H9 (cell line): ENCODE measurements around the gene APLF. TPM values are rescaled to one million over a fixed set of nuclear protein-coding genes. Genes with fewer than 3 reads are reported as not detected.

Experiments
- DNase-seq: peaks from one replicate; pipeline ENCODE4 v3.0.0-alpha.2; 2017
- H2AFZ ChIP-seq: one replicate; pipeline ENCODE4 v1.6.1; 2013; ENCODE audit warnings: mild to moderate bottlenecking, low read length, control low read depth, moderate library complexity
- H2AK5ac ChIP-seq: 2 replicates; pipeline ENCODE4 v1.6.1; 2013; ENCODE audit warnings: low read length, control low read depth, mixed read lengths; ENCODE audit not compliant: insufficient read length
- H2BK120ac ChIP-seq: one replicate; pipeline ENCODE4 v1.6.1; 2013; ENCODE audit warnings: low read depth, mild to moderate bottlenecking, low read length, control low read depth, inconsistent platforms; ENCODE audit not compliant: poor library complexity, severe bottlenecking
- H2BK12ac ChIP-seq: 2 replicates; pipeline ENCODE4 v1.6.1; 2013; ENCODE audit warnings: low read length, control low read depth, mixed read lengths, low read depth; ENCODE audit not compliant: insufficient read length
- H2BK15ac ChIP-seq: 2 replicates; pipeline ENCODE4 v1.6.1; 2013; ENCODE audit warnings: low read depth, low read length, control low read depth
- H2BK20ac ChIP-seq: one replicate; pipeline ENCODE4 v1.6.1; 2013; ENCODE audit warnings: low read depth, mild to moderate bottlenecking, low read length, control low read depth, inconsistent platforms; ENCODE audit not compliant: poor library complexity, severe bottlenecking
- H2BK5ac ChIP-seq: 2 replicates; pipeline ENCODE4 v1.6.1; 2013; ENCODE audit warnings: low read length, control low read depth, mixed read lengths; ENCODE audit not compliant: insufficient read length
- H3K14ac ChIP-seq: 2 replicates; pipeline ENCODE4 v1.6.1; 2013; ENCODE audit warnings: low read length, control low read depth; ENCODE audit not compliant: insufficient read depth
- H3K18ac ChIP-seq: 2 replicates; pipeline ENCODE4 v1.6.1; 2013; ENCODE audit warnings: low read depth, mild to moderate bottlenecking, mixed read lengths, low read length, control low read depth; ENCODE audit not compliant: insufficient read length
- H3K23ac ChIP-seq: 2 replicates; pipeline ENCODE4 v1.6.1; 2013; ENCODE audit warnings: low read length, control low read depth, mixed read lengths, low read depth; ENCODE audit not compliant: insufficient read length
- H3K23me2 ChIP-seq: 2 replicates; pipeline ENCODE4 v1.6.1; 2013; ENCODE audit warnings: low read depth, mild to moderate bottlenecking, mixed read lengths, low read length, control low read depth; ENCODE audit not compliant: insufficient read length, poor library complexity, severe bottlenecking
- H3K27ac ChIP-seq: 2 replicates; pipeline ENCODE4 v1.5.1; 2013; ENCODE audit warnings: low read length, control low read depth, mixed read lengths, low read depth; ENCODE audit not compliant: insufficient read length
- H3K27me3 ChIP-seq: 2 replicates; pipeline ENCODE4 v1.6.1; 2013; ENCODE audit warnings: low read length, control low read depth, inconsistent platforms; ENCODE audit not compliant: insufficient read depth
- H3K4ac ChIP-seq: 2 replicates; pipeline ENCODE4 v1.6.1; 2013; ENCODE audit warnings: low read depth, mild to moderate bottlenecking, control low read depth, inconsistent platforms, low read length, moderate library complexity
- H3K4me1 ChIP-seq: 2 replicates; pipeline ENCODE4 v1.6.1; 2013; ENCODE audit warnings: low read length, control low read depth, inconsistent platforms; ENCODE audit not compliant: insufficient read depth
- H3K4me2 ChIP-seq: 2 replicates; pipeline ENCODE4 v1.6.1; 2013; ENCODE audit warnings: low read length, control low read depth, mixed read lengths; ENCODE audit not compliant: insufficient read length, insufficient read depth
- H3K56ac ChIP-seq: 2 replicates; pipeline ENCODE4 v1.6.1; 2013; ENCODE audit warnings: low read depth, mild to moderate bottlenecking, mixed read lengths, low read length, control low read depth; ENCODE audit not compliant: insufficient read length
- H3K79me1 ChIP-seq: 2 replicates; pipeline ENCODE4 v1.6.1; 2013; ENCODE audit warnings: low read depth, mild to moderate bottlenecking, moderate library complexity, low read length, control low read depth, inconsistent platforms; ENCODE audit not compliant: insufficient read depth, poor library complexity, severe bottlenecking
- H3K79me2 ChIP-seq: 2 replicates; pipeline ENCODE4 v1.6.1; 2013; ENCODE audit warnings: low read length, control low read depth, inconsistent platforms; ENCODE audit not compliant: insufficient read depth
- H3K9ac ChIP-seq: 2 replicates; pipeline ENCODE4 v1.6.1; 2013; ENCODE audit warnings: low read length, control low read depth, mixed read lengths; ENCODE audit not compliant: insufficient read length; ENCODE audit errors: extremely low read depth
- H3K9me3 ChIP-seq: one replicate; pipeline ENCODE4 v1.6.1; 2013; ENCODE audit warnings: low read depth, low read length, inconsistent platforms; ENCODE audit not compliant: control insufficient read depth
- H3T11ph ChIP-seq: one replicate; pipeline ENCODE4 v1.6.1; 2013; ENCODE audit warnings: mild to moderate bottlenecking, low read length, control low read depth, inconsistent platforms
- H4K20me1 ChIP-seq: one replicate; pipeline ENCODE4 v1.6.1; 2013; ENCODE audit not compliant: control insufficient read depth, insufficient read length, insufficient read depth
- H4K5ac ChIP-seq: 2 replicates; pipeline ENCODE4 v1.6.1; 2013; ENCODE audit warnings: low read depth, mild to moderate bottlenecking, mixed read lengths, low read length, control low read depth; ENCODE audit not compliant: insufficient read length
- H4K8ac ChIP-seq: replicated peaks from 2 replicates; pipeline ENCODE4 v1.6.1; 2013; ENCODE audit warnings: low read length, control low read depth, mixed read lengths, low read depth; ENCODE audit not compliant: insufficient read length
- H4K91ac ChIP-seq: 2 replicates; pipeline ENCODE4 v1.6.1; 2013; ENCODE audit warnings: low read depth, mild to moderate bottlenecking, moderate library complexity, mixed read lengths, low read length, control low read depth; ENCODE audit not compliant: insufficient read length
- H3K27ac Mint-ChIP-seq, 3 experiments: 2 replicates in 2 of 3; 3 replicates in 1 of 3; pipeline ENCODE4 v1.8.0; 2020 to 2021; ENCODE audit warnings: mixed read lengths in 3 of 3, mild to moderate bottlenecking in 1 of 3, moderate library complexity in 1 of 3
- H3K27me3 Mint-ChIP-seq: 2 replicates; pipeline ENCODE4 v1.8.0; 2021; ENCODE audit warnings: low read depth, mild to moderate bottlenecking, moderate library complexity, mixed read lengths
- H3K36me3 Mint-ChIP-seq, 3 experiments: 2 replicates in 2 of 3; 3 replicates in 1 of 3; pipeline ENCODE4 v1.8.0; 2020 to 2021; ENCODE audit warnings: low read depth in 3 of 3, mixed read lengths in 3 of 3; ENCODE audit not compliant: insufficient read depth in 1 of 3
- H3K4me1 Mint-ChIP-seq, 2 experiments: 2 replicates each; pipeline ENCODE4 v1.8.0; 2020; ENCODE audit warnings: mixed read lengths in 2 of 2
- H3K4me3 Mint-ChIP-seq, 2 experiments: 2 replicates in 1 of 2; 3 replicates in 1 of 2; pipeline ENCODE4 v1.8.0; 2020 to 2021; ENCODE audit warnings: mild to moderate bottlenecking in 2 of 2, mixed read lengths in 2 of 2, moderate library complexity in 1 of 2
- H3K9me3 Mint-ChIP-seq, 2 experiments: 2 replicates in 1 of 2; 3 replicates in 1 of 2; pipeline ENCODE4 v1.8.0; 2020; ENCODE audit warnings: mild to moderate bottlenecking in 2 of 2, mixed read lengths in 2 of 2, moderate library complexity in 1 of 2
- WGBS: extraction: QIAGEN DNeasy Blood & Tissue Kit; methylation state at CpG from one replicate; pipeline ENCODE4 v1.1.7; 2013; ENCODE audit warnings: missing lambda C conversion rate, low lambda C conversion rate, mixed read lengths; ENCODE audit not compliant: insufficient read length; ENCODE audit errors: extremely low coverage; 5-methylcytosine and 5-hydroxymethylcytosine counted together
- total RNA-seq: library from RNA; stranded (reverse); gene quantifications from 2 replicates; pipeline ENCODE4 v1.2.1, GENCODE V29; 2021
- TF ChIP-seq, protein P1 (sequence below): fragments of 200-600 bp; sonication (generic); conservative IDR thresholded peaks from 3 replicates; pipeline ENCODE4 v1.8.0; 2021; ENCODE audit warnings: antibody characterized with exemption, mild to moderate bottlenecking

The APLF gene
- total RNA-seq, 1 experiment from 2014 or later: 3.7 TPM

DNA sequence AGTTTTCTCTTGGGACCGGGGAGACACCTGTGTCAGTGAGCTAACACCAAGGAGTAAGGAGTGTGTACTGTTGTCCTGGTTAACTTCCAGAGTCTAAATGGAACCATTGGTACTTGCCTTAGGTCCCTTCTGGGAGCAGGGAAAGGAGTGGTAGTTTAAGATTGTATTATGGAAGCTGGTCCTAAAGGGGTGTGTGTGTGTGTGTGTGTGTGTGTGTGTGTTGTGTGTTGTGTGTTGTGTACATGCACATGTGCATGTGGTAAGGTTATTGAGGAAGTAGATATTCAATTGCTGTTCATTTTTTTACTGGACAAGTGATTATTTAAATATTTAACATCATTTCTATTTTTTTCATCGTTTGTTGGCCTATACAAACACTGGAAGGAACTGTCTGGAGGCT lies 1.4 kb downstream of the APLF start:
- Histone ChIP-seq H3K9ac (no peak overlapping the region), H3K4me2 (no peak overlapping the region)
- H3K4me1 Mint-ChIP-seq: peaks cover 9 to 21% of the 10 kb centered on the region in 2 experiments

More for the DNA sequence above, 1.4 kb downstream of the APLF start:
- H2AFZ ChIP-seq: no peak overlapping the region
- no peak overlapping the region; a peak in 1 of 7 replicates for H3K27ac Mint-ChIP-seq
- H3K4me3 Mint-ChIP-seq: peak overlapping the region; percentile 54 to 95; a peak in 3 of 5 replicates
- no peaks in the 10 kb centered on the region for H3K27me3 ChIP-seq
- H3K79me1 ChIP-seq: no peaks in the 10 kb centered on the region
- H3K9me3 ChIP-seq: no peaks in the 10 kb centered on the region
- H2BK20ac ChIP-seq: no peak overlapping the region
- H3K79me2 ChIP-seq: no peaks in the 10 kb centered on the region
- no peak overlapping the region for H3K14ac ChIP-seq
- no peak overlapping the region for H3K23ac ChIP-seq
- H3K18ac ChIP-seq: no peak overlapping the region
- no peak overlapping the region for H4K5ac ChIP-seq
- no peaks in the 10 kb centered on the region for H3K27me3 Mint-ChIP-seq
- no peak overlapping the region for H4K8ac ChIP-seq
- no peak overlapping the region for H2BK120ac ChIP-seq
- DNase-seq: no peak
- WGBS: no CpG with 5 or more reads among the region's 2 CpGs
- no peaks in the 10 kb centered on the region for H4K20me1 ChIP-seq
- no peaks in the 10 kb centered on the region for H3K36me3 Mint-ChIP-seq
- TF ChIP-seq, protein P1, sequence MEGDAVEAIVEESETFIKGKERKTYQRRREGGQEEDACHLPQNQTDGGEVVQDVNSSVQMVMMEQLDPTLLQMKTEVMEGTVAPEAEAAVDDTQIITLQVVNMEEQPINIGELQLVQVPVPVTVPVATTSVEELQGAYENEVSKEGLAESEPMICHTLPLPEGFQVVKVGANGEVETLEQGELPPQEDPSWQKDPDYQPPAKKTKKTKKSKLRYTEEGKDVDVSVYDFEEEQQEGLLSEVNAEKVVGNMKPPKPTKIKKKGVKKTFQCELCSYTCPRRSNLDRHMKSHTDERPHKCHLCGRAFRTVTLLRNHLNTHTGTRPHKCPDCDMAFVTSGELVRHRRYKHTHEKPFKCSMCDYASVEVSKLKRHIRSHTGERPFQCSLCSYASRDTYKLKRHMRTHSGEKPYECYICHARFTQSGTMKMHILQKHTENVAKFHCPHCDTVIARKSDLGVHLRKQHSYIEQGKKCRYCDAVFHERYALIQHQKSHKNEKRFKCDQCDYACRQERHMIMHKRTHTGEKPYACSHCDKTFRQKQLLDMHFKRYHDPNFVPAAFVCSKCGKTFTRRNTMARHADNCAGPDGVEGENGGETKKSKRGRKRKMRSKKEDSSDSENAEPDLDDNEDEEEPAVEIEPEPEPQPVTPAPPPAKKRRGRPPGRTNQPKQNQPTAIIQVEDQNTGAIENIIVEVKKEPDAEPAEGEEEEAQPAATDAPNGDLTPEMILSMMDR: no peak
- H3K27ac ChIP-seq: no peak overlapping the region
- no peak overlapping the region for H2BK5ac ChIP-seq
- H2BK12ac ChIP-seq: no peak overlapping the region
- no peak overlapping the region for H4K91ac ChIP-seq
- no peak overlapping the region for H3K4ac ChIP-seq
- H3K56ac ChIP-seq: no peak overlapping the region
- H2AK5ac ChIP-seq: no peak overlapping the region
- peaks cover 3% of the 10 kb centered on the region for H3K23me2 ChIP-seq
- H3K4me1 ChIP-seq: no peaks in the 10 kb centered on the region; the same call in 1 of the 2 replicates
- no peaks in the 10 kb centered on the region for H3K9me3 Mint-ChIP-seq
- H3T11ph ChIP-seq: no peak overlapping the region
- no peak overlapping the region for H2BK15ac ChIP-seq
